ENCODE data around the gene RNF214. TPM values are rescaled to one million over a fixed set of nuclear protein-coding genes. Genes with fewer than 3 reads are reported as not detected.
"Not testable (repeated sequence)": the region's sequence is repeated elsewhere in the genome, so short reads cannot be mapped to it uniquely, and the experiment has no call there.

The RNF214 gene
- polyA plus RNA-seq = 1 to 10 TPM; 5.9 to 6.6 TPM

GRCh38 chr11:117232092-117232878 lies at the start of gene RNF214:
TSS of gene RNF214 (plus strand) at chr11:117232671. CDS start at chr11:117234273, 1,602 bp downstream.
- H3K27me3 ChIP-seq (ENCODE audit: control insufficient read depth in 1 of 2, insufficient read depth in 2 of 2, low read length in 2 of 2) = no peaks in the 10 kb centered on the region
- peaks cover 0 to 2% of the 10 kb centered on the region in 2 donors for H3K4me1 ChIP-seq (ENCODE audit: control insufficient read depth in 2 of 2, insufficient read depth in 2 of 2, low read length in 1 of 2)
- 0 to 1% methylated on average over 41 to 92 of the region's 94 CpGs for WGBS, 2 donors
- no peaks in the 10 kb centered on the region for H3K9me3 ChIP-seq (ENCODE audit: control insufficient read depth in 2 of 2, insufficient read depth in 1 of 2, low read depth in 1 of 2, low read length in 1 of 2)
- peak within 1 kb of the TSS; percentile 95 to 99 for H3K27ac ChIP-seq (ENCODE audit: low read depth in 2 of 2, low read length in 1 of 2)
- peak within 1 kb of the TSS; percentile 69 to 83 for H3K4me3 ChIP-seq (ENCODE audit: low read depth in 1 of 2, low read length in 2 of 2)
- H3K36me3 ChIP-seq (ENCODE audit: control insufficient read depth in 2 of 2, insufficient read depth in 2 of 2, low read length in 1 of 2) = peaks cover 3 to 23% of the 10 kb centered on the region in 2 donors

DNA sequence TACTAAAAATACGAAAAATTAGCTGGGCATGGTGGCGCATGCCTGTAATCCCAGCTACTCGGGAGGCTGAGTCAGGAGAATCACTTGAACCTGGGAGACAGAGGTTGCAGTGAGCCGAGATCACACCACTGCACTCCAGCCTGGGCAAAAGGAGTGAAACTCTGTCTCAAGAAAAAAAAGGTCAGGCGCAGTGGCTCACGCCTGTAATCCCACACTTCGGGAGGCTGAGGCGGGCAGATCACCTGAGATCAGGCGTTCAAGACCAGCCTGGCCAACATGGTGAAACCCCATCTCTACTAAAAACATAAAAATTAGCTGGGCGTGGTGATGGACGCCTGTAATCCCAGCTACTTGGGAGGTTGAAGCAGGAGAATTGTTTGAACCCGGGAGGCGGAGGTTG lies 49.3 kb upstream of the RNF214 start:
- H3K4me3 ChIP-seq (ENCODE audit: low read depth in 1 of 2, low read length in 2 of 2); H3K27ac ChIP-seq (ENCODE audit: low read depth in 2 of 2, low read length in 1 of 2); H3K9me3 ChIP-seq (ENCODE audit: control insufficient read depth in 2 of 2, insufficient read depth in 1 of 2, low read depth in 1 of 2, low read length in 1 of 2); H3K27me3 ChIP-seq (ENCODE audit: control insufficient read depth in 1 of 2, insufficient read depth in 2 of 2, low read length in 2 of 2): not testable (repeated sequence)
- Histone ChIP-seq H3K4me1 (ENCODE audit: control insufficient read depth in 2 of 2, insufficient read depth in 2 of 2, low read length in 1 of 2) (peaks cover 6 to 18% of the 10 kb centered on the region in 2 donors), H3K36me3 (ENCODE audit: control insufficient read depth in 2 of 2, insufficient read depth in 2 of 2, low read length in 1 of 2) (peaks cover 9 to 19% of the 10 kb centered on the region in 2 donors)
- WGBS, 2 donors = 95% methylated on average over 13 of the region's 13 CpGs

DNA sequence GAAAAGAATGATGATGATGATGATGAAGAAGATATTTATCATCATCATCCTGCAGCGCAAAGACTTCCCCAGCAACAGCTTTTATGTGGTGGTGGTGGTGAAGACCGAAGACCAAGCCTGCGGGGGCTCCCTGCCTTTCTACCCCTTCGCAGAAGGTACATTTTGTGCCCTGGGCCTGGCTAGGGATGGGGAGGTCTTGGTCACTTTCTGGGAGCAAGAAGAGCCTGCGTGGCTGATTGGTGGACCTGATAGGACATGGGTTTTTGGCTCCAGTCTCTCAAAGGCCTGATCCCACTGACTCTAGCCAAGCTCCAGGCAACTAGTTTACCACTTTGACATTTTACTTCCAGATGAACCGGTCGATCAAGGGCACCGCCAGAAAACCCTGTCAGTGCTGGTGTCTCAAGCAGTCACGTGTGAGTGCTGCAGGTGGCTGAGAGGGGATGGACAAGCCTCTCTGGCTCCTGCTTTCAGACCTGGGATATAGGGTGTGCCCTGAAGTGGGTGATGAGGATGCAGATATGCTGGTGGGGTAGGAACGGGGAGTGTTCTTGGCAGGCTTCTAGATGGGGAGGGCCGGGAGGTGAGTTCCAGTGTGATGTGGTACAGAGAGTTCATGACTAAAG lies 48.6 kb upstream of the RNF214 start:
- Histone ChIP-seq H3K27ac (ENCODE audit: low read depth in 2 of 2, low read length in 1 of 2) (no peak overlapping the region), H3K27me3 (ENCODE audit: control insufficient read depth in 1 of 2, insufficient read depth in 2 of 2, low read length in 2 of 2) (no peaks in the 10 kb centered on the region), H3K4me3 (ENCODE audit: low read depth in 1 of 2, low read length in 2 of 2) (no peak overlapping the region), H3K36me3 (ENCODE audit: control insufficient read depth in 2 of 2, insufficient read depth in 2 of 2, low read length in 1 of 2) (peaks cover 13 to 26% of the 10 kb centered on the region in 2 donors), H3K9me3 (ENCODE audit: control insufficient read depth in 2 of 2, insufficient read depth in 1 of 2, low read depth in 1 of 2, low read length in 1 of 2) (no peaks in the 10 kb centered on the region), H3K4me1 (ENCODE audit: control insufficient read depth in 2 of 2, insufficient read depth in 2 of 2, low read length in 1 of 2) (peaks cover 6 to 18% of the 10 kb centered on the region in 2 donors)
- WGBS, 2 donors = 66 to 71% methylated on average over 11 of the region's 11 CpGs

- Histone ChIP-seq H3K27me3 (ENCODE audit: control insufficient read depth in 1 of 2, insufficient read depth in 2 of 2, low read length in 2 of 2) (no peaks in the 10 kb centered on the region), H3K4me3 (ENCODE audit: low read depth in 1 of 2, low read length in 2 of 2) (no peak overlapping the region), H3K27ac (ENCODE audit: low read depth in 2 of 2, low read length in 1 of 2) (no peak overlapping the region), H3K9me3 (ENCODE audit: control insufficient read depth in 2 of 2, insufficient read depth in 1 of 2, low read depth in 1 of 2, low read length in 1 of 2) (no peaks in the 10 kb centered on the region), H3K36me3 (ENCODE audit: control insufficient read depth in 2 of 2, insufficient read depth in 2 of 2, low read length in 1 of 2) (peaks cover 13 to 41% of the 10 kb centered on the region in 2 donors), H3K4me1 (ENCODE audit: control insufficient read depth in 2 of 2, insufficient read depth in 2 of 2, low read length in 1 of 2) (peaks cover 5 to 9% of the 10 kb centered on the region in 2 donors)
- WGBS, 2 donors = 85% methylated on average over 5 of the region's 5 CpGs
Observed at GRCh38 chr11:117185736-117186430, 46.6 kb upstream of the RNF214 start.

- H3K4me3 ChIP-seq (ENCODE audit: low read depth in 1 of 2, low read length in 2 of 2) = no peak overlapping the region
- peaks cover 2 to 5% of the 10 kb centered on the region in 2 donors for H3K4me1 ChIP-seq (ENCODE audit: control insufficient read depth in 2 of 2, insufficient read depth in 2 of 2, low read length in 1 of 2)
- no peaks in the 10 kb centered on the region for H3K27me3 ChIP-seq (ENCODE audit: control insufficient read depth in 1 of 2, insufficient read depth in 2 of 2, low read length in 2 of 2)
- H3K36me3 ChIP-seq (ENCODE audit: control insufficient read depth in 2 of 2, insufficient read depth in 2 of 2, low read length in 1 of 2) = peaks cover 13 to 41% of the 10 kb centered on the region in 2 donors
- 93 to 100% methylated on average over 4 of the region's 4 CpGs for WGBS, 2 donors
- no peaks in the 10 kb centered on the region for H3K9me3 ChIP-seq (ENCODE audit: control insufficient read depth in 2 of 2, insufficient read depth in 1 of 2, low read depth in 1 of 2, low read length in 1 of 2)
- no peak overlapping the region for H3K27ac ChIP-seq (ENCODE audit: low read depth in 2 of 2, low read length in 1 of 2)
Observed at GRCh38 chr11:117186431-117186761, 46.1 kb upstream of the RNF214 start.

DNA sequence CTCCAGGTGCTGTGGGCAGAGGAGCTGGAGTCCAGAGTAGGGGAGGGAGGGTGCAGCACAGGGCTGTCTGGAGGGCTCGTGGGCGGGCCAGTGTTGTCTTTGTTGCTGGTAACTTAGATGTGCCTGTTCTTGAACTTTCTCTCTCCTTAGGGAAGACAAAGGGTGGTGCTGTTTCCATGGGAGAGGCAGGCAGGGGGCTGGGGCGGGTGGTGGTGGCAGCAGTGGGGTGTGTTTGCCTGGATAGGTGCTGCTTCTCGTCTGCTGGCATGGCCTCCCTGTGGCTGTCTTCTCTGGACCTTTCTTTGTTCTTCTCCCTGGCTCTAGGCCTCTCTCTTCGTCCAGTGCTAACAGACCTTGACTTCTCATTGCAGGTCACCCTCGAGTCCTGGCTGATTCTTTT lies 45.5 kb upstream of the RNF214 start:
- Histone ChIP-seq H3K36me3 (ENCODE audit: control insufficient read depth in 2 of 2, insufficient read depth in 2 of 2, low read length in 1 of 2) (peaks cover 13 to 45% of the 10 kb centered on the region in 2 donors), H3K9me3 (ENCODE audit: control insufficient read depth in 2 of 2, insufficient read depth in 1 of 2, low read depth in 1 of 2, low read length in 1 of 2) (no peaks in the 10 kb centered on the region), H3K4me3 (ENCODE audit: low read depth in 1 of 2, low read length in 2 of 2) (no peak overlapping the region), H3K27me3 (ENCODE audit: control insufficient read depth in 1 of 2, insufficient read depth in 2 of 2, low read length in 2 of 2) (no peaks in the 10 kb centered on the region), H3K27ac (ENCODE audit: low read depth in 2 of 2, low read length in 1 of 2) (no peak overlapping the region), H3K4me1 (ENCODE audit: control insufficient read depth in 2 of 2, insufficient read depth in 2 of 2, low read length in 1 of 2) (peaks cover 0 to 4% of the 10 kb centered on the region in 2 donors)
- WGBS, 2 donors = 61 to 78% methylated on average over 6 of the region's 6 CpGs

DNA sequence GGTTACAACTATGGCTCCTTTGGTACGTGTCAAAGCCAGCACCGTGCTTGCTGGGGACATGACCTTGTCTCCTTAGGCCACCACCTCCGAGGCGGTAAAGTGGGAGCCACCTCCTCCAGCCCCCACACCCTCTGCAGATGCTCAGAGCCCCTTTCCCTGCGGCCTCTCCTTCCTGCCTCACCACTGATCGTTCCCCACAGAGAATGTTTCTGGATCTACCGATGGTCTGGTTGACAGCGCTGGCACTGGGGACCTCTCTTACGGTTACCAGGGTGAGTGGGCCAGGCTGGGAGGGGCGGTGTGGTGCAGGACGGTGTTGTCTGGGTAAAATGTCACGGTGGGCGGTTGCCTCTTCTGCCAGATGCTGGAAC lies 45.1 kb upstream of the RNF214 start:
- Histone ChIP-seq H3K4me1 (ENCODE audit: control insufficient read depth in 2 of 2, insufficient read depth in 2 of 2, low read length in 1 of 2) (peaks cover 0 to 4% of the 10 kb centered on the region in 2 donors), H3K4me3 (ENCODE audit: low read depth in 1 of 2, low read length in 2 of 2) (no peak overlapping the region), H3K27ac (ENCODE audit: low read depth in 2 of 2, low read length in 1 of 2) (no peak overlapping the region), H3K9me3 (ENCODE audit: control insufficient read depth in 2 of 2, insufficient read depth in 1 of 2, low read depth in 1 of 2, low read length in 1 of 2) (no peaks in the 10 kb centered on the region), H3K27me3 (ENCODE audit: control insufficient read depth in 1 of 2, insufficient read depth in 2 of 2, low read length in 2 of 2) (no peaks in the 10 kb centered on the region), H3K36me3 (ENCODE audit: control insufficient read depth in 2 of 2, insufficient read depth in 2 of 2, low read length in 1 of 2) (peaks cover 13 to 44% of the 10 kb centered on the region in 2 donors)
- WGBS, 2 donors = 88 to 90% methylated on average over 13 of the region's 13 CpGs

DNA sequence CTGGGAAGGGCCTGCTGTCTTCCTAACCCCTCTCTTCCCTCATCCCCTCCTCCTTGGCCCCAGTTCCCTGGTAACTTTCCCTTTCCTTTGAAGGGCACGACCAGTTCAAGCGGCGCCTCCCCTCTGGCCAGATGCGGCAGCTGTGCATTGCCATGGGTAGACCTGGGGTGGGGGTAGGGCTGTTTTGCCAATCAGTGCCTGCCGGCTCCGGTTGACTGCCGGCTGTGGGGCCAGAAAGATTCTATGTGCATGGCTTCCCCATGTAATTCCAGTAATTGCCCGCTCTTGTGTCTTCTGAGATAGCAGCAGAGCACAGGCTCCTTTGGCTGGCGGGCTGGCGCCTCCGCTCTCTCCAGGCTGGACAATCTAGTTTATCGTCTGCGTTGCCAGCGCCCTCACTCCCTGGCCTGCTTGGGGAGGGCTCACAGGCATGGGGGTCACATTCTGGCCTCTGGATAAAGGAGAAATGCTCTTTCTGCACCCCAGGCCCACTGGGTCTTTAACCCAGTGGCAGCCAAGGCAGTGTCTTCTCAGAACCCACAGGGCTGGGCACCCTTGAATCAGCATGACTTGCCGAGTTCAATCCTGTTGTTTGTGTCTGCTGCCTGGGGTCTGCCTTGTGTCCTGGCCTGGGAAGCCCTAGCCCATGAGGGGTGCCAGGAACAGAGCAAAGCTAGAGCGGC lies 44.5 kb upstream of the RNF214 start:
- H3K9me3 ChIP-seq (ENCODE audit: control insufficient read depth in 2 of 2, insufficient read depth in 1 of 2, low read depth in 1 of 2, low read length in 1 of 2) = no peaks in the 10 kb centered on the region
- H3K27ac ChIP-seq (ENCODE audit: low read depth in 2 of 2, low read length in 1 of 2) = no peak overlapping the region
- H3K4me1 ChIP-seq (ENCODE audit: control insufficient read depth in 2 of 2, insufficient read depth in 2 of 2, low read length in 1 of 2) = peaks cover 1 to 10% of the 10 kb centered on the region in 2 donors
- peaks cover 13 to 44% of the 10 kb centered on the region in 2 donors for H3K36me3 ChIP-seq (ENCODE audit: control insufficient read depth in 2 of 2, insufficient read depth in 2 of 2, low read length in 1 of 2)
- no peak overlapping the region for H3K4me3 ChIP-seq (ENCODE audit: low read depth in 1 of 2, low read length in 2 of 2)
- WGBS, 2 donors = 89 to 93% methylated on average over 16 of the region's 16 CpGs
- no peaks in the 10 kb centered on the region for H3K27me3 ChIP-seq (ENCODE audit: control insufficient read depth in 1 of 2, insufficient read depth in 2 of 2, low read length in 2 of 2)

- Histone ChIP-seq H3K27me3 (ENCODE audit: control insufficient read depth in 1 of 2, insufficient read depth in 2 of 2, low read length in 2 of 2) (no peaks in the 10 kb centered on the region), H3K9me3 (ENCODE audit: control insufficient read depth in 2 of 2, insufficient read depth in 1 of 2, low read depth in 1 of 2, low read length in 1 of 2) (no peaks in the 10 kb centered on the region), H3K4me3 (ENCODE audit: low read depth in 1 of 2, low read length in 2 of 2) (no peak overlapping the region), H3K36me3 (ENCODE audit: control insufficient read depth in 2 of 2, insufficient read depth in 2 of 2, low read length in 1 of 2) (peaks cover 13 to 44% of the 10 kb centered on the region in 2 donors), H3K27ac (ENCODE audit: low read depth in 2 of 2, low read length in 1 of 2) (no peak overlapping the region), H3K4me1 (ENCODE audit: control insufficient read depth in 2 of 2, insufficient read depth in 2 of 2, low read length in 1 of 2) (peaks cover 3 to 10% of the 10 kb centered on the region in 2 donors)
- WGBS, 2 donors = 84 to 85% methylated on average over 20 of the region's 20 CpGs
Observed at GRCh38 chr11:117188620-117189081, 43.8 kb upstream of the RNF214 start.
